G401 (cell line): ENCODE results near the gene CDHR2. TPM values are rescaled to one million over a fixed set of nuclear protein-coding genes. Genes with fewer than 3 reads are reported as not detected.

Experiments used
- DNase-seq: peaks from one replicate; pipeline ENCODE4 v3.0.0-alpha.2; 2015; ENCODE audit warnings: low spot score
- in situ Hi-C: cut with HindIII; loops from 2 replicates; pipeline ENCODE4 v1.10.0; 2016; ENCODE audit warnings: low sequenced_read_pairs, mixed read lengths
- total RNA-seq: library from RNA; depleted of rRNA; stranded (reverse); fragments of >200 nt; shearing (Covaris generic); gene quantifications from 2 replicates; pipeline ENCODE4 v1.2.3, GENCODE V29; 2014

The CDHR2 gene
- total RNA-seq, 1 experiment from 2014 or later = not detected

DNA sequence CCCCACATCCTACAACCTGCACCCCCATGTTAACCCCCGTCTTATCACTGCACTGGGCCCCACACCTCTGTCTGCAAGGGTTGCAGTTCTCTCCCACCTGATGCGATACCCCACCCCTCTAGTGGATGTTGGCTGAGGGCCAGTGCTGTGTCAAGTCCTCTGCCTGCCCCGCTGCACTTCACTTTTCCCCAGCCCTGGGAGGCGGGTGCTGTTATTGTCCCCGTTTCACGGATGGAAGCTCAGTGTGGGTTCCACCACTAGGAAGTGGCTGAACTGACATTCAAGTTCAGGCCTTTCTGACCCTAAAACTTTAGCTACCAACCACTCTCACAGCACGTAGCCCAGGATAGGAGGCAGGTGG, 77.7 kb downstream of the CDHR2 start:
- DNase-seq = no peak
- in situ Hi-C loops = no loop called here

DNA sequence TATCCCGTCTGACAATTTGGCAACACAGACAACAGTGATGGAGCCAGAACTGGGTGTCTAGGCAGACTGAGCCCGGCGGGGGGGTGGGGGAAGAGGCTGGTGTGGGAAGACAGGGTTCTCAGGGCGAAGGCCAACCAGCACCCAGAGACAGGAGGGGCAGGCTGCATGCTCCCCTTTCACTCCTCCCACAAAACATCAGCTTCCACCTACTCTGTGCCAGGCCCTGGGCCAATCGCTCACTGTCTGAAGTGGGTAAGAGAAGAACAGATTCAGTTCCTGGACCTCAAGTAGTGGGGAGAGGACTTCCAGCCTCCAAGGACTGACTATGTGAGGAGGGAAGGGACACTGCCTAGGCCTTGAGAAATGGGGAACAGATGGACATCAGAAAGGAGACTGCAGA, 78.4 kb downstream of the CDHR2 start:
- in situ Hi-C loops = no loop called here

DNA sequence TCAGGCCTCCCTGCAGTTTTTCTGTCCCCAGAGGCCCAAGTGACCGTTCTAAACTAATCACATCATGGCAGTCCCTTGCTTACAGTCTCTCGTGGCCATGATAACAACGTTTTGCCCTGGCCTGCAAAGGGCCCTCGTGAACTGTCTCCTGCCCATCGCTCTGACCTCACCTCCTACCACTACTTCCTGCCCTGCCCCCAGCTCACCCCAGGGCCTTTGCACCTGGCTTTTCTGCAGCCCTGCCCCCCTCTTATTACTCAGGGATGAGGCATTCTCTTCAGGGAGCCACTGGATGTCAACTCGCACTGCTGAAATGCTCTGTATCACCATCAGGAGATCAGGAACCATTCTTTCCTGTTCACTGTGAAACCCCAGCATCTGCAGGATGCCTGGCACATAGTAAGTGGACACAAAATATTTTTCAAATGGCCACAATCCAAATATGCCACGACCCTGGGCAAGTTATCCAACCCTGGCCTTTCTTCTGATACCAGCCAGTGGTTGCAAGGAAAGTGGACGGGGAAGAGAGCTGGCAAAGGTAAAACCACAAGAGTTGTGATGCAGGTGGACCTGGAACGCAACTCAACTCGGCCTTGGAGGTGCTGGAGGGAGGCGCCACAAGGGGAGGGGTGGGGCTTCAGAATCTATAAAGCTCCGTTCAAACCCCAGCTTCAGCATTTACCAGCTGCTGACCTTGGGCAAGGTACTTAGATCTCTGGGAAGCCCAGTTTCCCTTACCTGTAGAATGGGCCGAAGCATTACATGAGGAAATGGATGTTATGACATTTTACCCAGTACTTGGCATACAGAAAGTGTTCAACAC, 79.5 kb downstream of the CDHR2 start:
- DNase-seq = peak; percentile 76
- in situ Hi-C loops = no loop called here

More for the DNA sequence above, 78.4 kb downstream of the CDHR2 start:
- DNase-seq = no peak

DNA sequence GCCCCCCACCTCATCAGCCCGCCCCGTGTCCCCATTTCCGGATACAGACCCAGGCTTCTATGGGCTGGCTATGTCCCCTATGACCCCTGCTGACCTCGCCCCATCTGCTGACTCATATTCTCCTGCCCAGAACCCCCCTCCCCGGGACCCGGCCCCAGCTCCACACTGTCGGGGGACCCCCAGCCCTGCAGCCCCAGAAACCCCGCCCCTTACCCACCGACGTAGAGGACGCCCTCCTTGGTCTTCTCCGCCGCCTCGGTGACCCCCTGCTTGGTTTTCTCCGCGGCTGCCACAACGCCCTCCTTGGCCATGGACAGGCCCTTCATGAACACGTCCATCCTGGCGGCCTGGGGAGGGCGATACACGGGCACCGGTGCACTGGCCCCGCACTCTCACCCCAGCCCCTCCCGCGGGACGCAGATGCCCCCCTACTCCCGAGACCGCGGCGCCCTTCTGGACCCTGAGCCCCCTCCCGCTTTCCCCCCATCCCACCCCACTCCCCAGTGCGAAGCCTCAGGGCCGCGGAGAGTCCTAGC, 80.2 kb downstream of the CDHR2 start:
- in situ Hi-C loops = no loop called here

DNA sequence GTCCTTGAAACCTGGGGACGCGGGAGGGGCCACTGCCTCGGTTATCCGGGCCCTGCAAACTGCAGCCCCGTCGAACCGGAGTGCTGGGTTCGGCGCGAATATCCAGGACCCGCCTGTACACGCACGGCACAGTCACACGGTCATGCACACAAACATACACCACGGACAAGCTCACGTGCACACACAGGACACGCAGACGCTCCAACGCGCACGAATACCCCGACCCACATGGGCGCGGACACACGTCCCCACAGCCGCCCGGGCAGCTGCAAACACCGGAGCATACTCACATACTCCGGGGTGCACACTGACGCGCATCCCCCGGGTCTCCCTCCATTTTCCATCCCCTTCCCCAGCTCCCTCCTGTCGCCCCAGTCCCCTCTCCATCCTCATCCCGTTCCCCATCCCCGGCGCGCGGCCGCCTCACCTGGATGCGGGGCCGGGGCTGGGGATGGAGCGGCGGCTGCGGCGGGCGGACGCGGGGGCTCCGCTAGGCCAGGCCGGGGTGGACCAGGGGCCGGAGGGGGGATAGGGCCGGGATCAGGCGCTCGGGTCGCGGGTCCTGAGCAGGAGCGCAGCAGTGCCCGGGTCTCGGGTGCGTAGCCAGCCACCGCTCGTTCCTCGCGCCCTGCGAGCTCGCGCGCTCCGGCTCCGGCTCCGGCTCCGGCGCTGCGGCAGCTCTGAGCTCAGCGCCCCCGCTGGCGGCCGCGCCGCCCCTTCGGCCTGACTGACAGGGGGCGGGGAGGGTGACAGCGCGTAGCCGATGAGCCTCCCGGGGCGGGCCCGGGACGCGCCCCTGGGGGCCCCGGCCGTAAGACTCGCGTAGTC, 80.9 kb downstream of the CDHR2 start, which contains the start of the genes EIF4E1B and SNCB:
Gene EIF4E1B, plus strand, starts transcription at position 823 of the 828 bp plus-strand sequence. CDS start 12,113 bp downstream, outside the sequence.
Gene SNCB, minus strand, starts transcription at position 682 of the 828 bp plus-strand sequence. CDS start 880 bp downstream, outside the sequence.
- DNase-seq = peak; percentile 76
- in situ Hi-C loops = no loop called here

More for the DNA sequence above, 80.2 kb downstream of the CDHR2 start:
- no peak for DNase-seq

DNA sequence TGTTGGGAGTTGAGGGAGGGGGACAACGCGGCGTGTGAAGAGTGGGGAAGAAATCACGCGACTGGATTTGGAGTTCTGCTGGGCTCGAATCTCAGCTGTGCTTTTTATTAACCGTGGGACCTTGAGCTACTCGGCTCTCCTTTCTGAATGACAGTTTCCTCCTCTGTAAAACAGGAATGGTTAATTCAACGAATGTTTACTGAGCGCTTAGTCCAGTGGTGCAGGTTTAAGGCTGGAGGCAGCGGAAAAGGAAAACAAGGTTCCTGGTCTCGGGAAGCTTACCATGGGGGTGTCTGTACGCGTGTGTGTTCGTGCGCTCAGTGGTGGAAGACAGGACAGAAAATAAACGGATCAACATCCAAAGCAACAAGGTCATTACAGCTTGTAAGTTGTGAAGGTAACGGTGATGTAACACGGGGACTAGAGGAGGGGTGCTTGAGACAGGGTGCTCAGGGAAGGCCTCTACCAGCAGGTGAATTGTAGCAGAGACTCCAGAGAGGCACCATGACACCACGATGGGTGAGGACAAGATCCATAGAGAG, 81.6 kb downstream of the CDHR2 start:
- DNase-seq = peak; percentile 52
- in situ Hi-C loops = no loop called here

DNA sequence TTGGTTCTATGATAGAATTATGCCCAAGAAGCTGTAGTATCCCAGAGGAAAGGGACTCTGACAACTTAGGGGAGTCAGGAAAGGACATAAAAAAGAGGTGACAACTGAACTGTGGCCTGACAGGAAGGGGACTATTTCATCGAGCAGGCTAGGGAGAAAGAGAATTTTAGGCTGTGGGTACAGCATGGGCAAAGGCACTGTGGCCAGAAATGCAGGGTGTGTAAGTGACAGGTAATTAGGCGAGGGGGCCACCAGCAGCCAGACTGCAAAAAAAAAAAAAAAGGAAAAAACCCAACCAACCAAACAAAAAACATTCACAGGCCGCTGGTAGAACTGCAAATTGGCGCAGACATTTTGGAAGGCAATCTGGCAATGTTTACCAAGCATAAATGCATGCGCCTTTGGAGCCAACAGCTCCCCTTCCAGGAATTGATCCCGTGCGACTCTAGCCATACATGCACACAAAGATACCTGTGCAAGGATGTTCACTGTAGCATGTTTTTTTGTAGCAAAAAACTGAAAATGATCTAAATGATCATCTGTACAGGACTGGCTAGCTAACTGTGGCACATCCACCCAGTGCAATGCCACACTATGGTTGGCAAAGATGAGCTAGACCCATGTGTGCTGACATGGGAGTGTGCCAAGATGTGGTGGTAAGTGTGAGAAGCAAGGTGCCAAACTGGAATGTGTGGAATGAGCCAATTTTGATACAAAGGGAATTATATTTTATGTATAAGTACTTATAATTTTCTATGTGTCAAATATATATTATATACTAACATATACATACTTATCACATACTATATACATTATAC, 82.5 kb downstream of the CDHR2 start:
- in situ Hi-C loops = no loop called here

DNA sequence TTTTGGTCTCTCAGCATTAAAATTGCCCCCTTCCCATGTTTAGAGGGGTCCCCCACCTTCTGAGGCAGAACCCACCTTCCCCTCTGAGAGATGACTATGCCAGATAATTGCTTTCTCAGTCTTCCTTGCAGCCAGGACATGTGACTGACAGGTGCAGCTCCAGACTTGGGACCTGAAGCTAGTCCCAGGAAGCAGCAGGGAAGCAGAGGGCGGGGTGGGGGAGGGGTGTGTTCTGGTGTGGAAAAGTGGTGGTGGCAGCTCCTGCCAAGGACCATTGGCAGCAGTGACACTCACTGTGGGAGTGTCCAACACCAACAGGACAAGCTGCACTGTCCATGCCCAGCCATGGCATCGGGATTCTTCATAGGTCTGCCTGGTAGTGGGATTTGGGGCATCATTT, 83.6 kb downstream of the CDHR2 start:
- peak; percentile 97 for DNase-seq
- in situ Hi-C loops = no loop called here

More for the DNA sequence above, 82.5 kb downstream of the CDHR2 start:
- DNase-seq = peak; percentile 88

DNA sequence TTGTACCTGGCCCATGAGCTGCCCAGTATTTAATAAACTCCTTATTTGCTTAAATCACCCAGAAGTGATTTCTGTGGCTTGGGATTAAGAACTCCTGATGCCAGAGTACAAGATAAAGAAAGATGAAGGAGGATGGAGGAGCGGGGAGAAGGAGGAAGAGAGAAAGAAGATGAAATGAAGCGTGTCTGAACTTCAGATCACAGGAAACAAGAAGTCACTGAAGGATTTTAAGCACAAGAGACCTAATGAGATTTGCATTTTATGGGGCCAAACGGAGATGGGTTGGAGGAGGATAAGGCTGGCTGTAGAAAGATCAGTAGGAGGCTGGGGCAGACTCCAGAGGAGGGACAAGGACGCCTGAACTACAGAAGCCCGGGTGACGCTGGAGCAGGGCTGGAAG, 84.5 kb downstream of the CDHR2 start:
- in situ Hi-C loops = no loop called here
- DNase-seq = no peak

DNA sequence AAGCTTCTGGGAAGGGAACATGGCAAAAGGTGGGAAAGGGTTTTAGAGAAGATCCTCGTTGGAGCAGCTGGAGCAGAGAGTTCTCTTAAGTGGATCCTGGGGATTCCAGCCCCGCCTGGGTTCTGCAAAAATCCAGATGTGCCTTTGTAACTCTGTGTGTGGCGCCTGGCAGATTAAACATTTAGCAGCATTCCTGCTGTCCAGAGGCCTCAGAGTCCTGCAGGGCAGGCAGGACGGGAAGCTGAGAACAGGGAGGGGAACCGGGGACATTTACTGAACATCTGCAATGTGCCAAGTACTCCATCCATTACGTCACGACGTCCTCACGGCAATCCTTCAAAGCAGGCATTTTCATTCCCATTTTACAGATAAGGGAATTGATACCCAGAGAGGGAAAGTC, 87.3 kb downstream of the CDHR2 start:
- no peak for DNase-seq
- in situ Hi-C loops = no loop called here

DNA sequence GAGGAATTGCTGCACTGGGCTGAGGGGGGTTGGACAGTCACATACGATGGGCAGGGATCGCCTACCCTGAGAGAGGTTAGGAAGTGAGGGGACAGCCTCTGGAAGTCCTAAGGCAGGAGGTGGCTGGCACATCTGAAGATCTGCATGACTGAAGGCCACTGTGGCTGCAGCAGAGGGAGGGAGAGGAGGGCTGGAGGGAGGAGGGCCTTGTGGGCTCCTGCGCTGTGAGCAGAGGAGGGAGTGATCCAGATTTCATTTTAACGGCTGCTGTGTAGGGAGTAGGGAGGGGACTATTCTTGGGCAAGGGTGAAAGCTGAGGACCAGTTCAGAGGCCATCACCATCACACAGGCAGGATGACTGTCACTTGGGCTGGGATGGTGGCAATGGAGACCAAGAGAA, 88.4 kb downstream of the CDHR2 start:
- no peak for DNase-seq
- in situ Hi-C loops = no loop called here

DNA sequence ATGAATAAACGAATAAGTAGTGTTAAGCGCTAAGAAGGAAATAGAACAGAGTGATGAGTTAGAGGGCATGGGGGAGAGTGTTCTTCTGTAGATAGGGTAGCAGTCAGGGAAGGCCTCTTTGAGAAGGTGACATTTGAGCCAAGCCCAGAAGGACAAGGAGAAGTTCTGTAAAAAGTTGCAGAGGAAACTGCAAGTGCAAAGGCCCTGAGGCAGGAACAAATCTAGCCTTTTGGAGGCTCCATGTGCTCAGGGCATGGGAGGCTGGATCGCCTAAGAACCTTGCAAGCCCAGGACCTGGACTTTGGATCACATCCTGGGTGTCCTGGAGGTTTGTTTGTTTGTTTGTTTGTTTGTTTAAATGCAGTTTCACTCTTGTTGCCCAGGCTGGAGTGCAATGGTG, 89.3 kb downstream of the CDHR2 start:
- DNase-seq = no peak
- in situ Hi-C loops = no loop called here

DNA sequence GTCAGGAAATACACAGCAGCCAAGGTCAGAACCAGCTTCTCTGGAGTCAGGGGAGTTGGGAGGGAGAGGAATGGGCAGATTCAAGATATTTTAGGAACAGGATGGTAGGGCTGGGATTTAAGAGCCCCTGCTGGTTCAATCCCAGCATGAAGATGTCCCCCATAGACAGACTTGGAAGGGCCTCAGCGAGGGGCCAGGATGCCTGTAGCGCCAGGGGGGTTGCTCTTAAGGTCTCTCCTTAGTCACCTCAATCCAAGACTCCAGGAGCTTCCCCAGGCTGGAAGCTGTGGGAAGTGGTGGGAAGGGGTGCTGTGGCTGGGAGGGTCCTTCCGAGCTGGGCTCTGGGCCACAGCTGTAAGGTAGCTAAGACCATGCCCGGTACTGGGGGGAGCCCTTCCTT, 90.1 kb downstream of the CDHR2 start:
- DNase-seq = no peak
- in situ Hi-C loops = no loop called here

DNA sequence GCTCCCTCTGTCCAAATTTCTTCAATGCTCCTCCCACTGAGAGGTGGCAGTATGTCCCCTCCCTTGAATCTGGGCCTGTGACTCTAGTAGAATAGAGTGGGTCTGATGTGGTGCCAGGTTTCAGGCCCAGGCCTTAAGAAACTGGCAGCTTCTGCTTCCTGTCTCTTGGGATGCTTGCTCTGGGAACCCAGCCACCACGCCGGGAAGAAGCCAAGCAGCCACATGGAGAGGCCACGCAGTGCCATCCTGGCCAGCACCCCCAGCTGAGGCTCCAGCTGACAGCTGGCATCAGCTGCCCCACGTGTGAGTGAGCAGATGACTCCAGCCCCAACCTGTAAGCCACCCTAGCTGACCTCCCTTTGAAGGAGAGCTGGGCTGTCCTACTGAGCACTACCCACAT, 90.8 kb downstream of the CDHR2 start:
- DNase-seq = peak; percentile 97
- in situ Hi-C loops = no loop called here

DNA sequence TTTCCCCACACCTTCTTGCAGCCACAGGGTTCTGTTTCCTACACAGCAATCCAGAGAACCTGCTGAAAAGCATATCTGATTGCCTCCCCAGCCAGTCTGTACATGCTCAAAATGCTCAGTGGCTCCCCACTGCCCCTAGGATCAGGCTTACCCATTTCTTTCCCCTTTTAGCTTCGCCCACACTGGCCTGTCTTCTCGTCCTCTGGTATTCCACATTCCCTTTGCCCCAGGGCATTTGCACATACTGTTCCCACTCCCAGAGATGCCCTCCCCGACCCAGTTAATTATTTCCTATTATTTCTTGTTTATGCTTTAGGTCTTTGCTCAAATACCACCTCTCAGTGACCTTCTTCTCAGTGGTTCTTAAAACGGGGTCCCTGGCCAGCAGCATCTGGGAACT, 91.5 kb downstream of the CDHR2 start:
- in situ Hi-C loops = no loop called here
- DNase-seq = no peak

DNA sequence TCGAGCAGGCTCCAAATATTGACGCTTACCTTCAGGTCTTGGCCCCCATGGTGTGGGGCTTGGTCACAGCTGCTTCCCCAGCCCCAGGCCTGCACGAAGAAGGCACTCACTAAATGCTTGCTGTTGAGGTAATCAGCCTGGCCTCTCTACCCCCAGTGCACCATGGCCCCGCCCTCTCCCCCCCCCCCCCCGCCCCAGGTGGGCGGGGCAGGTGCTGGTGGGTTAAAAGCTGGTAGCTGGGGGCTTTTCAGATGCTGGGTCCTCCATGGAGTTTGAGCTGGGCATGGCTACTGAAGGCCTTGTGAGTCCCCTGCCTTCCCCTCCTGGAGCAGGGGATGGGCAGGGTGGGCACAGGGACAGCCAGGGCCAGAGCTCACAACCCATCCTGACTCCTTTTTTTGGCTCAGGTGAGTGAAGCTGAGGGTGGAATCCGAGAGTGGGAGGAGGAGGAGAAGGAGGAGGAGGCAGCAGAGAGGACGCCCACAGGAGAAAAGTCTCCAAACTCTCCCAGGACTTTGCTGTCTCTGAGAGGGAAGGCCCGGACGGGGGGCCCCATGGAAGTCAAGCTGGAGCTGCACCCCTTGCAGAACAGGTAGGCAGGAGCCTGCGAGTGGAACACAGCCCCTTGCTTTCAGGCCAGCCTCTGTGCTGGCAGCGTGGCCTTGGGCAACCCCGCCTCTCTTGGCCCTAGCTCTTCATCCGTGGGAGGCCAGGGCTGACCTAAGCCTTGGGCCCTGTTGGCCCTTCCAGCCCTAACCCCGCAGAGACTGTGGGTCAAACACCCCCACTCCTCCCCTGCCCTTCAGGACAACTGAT, 93.7 kb downstream of the CDHR2 start:
- in situ Hi-C loops = no loop called here
- DNase-seq = no peak

DNA sequence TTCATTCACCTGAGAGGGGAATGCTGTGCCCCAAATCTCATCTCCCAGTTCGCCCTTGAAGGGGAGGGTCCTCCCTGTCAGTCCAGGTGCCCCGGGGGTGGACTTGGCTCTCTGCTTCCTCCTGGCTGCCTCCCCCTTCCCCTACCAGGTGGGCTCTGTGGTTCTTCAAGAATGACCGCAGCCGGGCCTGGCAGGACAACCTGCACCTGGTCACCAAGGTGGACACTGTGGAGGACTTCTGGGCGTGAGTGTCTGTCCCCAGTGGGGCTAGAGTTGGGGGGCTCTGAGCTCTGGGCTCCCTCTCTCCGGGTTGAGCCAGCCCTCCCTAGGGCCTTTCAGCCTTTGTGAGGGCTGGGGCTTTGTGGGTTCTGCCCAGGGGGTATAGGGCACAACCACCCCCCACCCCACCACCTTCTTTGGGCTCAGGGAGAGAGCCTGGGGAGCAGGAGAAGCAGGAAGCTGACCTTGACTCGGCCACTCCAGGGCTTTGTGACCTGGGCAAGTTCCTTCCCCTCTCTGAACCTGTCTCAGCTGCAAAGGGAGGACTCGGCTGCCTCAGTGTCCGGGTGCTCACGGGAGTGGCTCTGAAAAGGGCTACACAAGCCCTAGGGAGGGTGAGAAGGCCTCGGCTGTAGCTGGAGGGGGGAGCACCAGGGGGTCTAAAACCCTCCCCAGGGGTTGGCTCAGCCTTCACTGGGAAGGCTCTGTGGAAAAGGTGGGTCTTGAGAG, 94.5 kb downstream of the CDHR2 start:
- no peak for DNase-seq
- in situ Hi-C loops = no loop called here
